IPS DF 6.9 (cell line): Measurements from ENCODE around the gene B3GALT6.

ENCODE experiments used
- DNase-seq: peaks from one replicate; pipeline ENCODE4 v3.0.0-alpha.2; 2013; ENCODE audit warnings: low read depth, low spot score
- H3K27ac ChIP-seq: one replicate; pipeline ENCODE4 v1.5.1; 2013; ENCODE audit warnings: low read length, control low read depth
- H3K27me3 ChIP-seq: 2 replicates; pipeline ENCODE4 v1.6.1; 2013; ENCODE audit warnings: mild to moderate bottlenecking, low read length; ENCODE audit not compliant: control insufficient read depth, insufficient read depth
- H3K36me3 ChIP-seq: 2 replicates; pipeline ENCODE4 v1.6.1; 2013; ENCODE audit warnings: low read length; ENCODE audit not compliant: control insufficient read depth, insufficient read depth
- H3K4me1 ChIP-seq: 2 replicates; pipeline ENCODE4 v1.6.1; 2013; ENCODE audit warnings: low read length; ENCODE audit not compliant: control insufficient read depth, insufficient read depth
- H3K4me3 ChIP-seq: 2 replicates; pipeline ENCODE4 v1.5.1; 2013; ENCODE audit warnings: mild to moderate bottlenecking, low read length
- H3K9me3 ChIP-seq: 2 replicates; pipeline ENCODE4 v1.6.1; 2013; ENCODE audit warnings: low read length, inconsistent platforms; ENCODE audit not compliant: control insufficient read depth, insufficient read depth
- WGBS: extraction: QIAGEN DNeasy Blood & Tissue Kit; methylation state at CpG from one replicate; pipeline ENCODE4 v1.1.7; 2013; ENCODE audit warnings: mixed read lengths, missing lambda C conversion rate; ENCODE audit not compliant: insufficient read length, insufficient coverage; 5-methylcytosine and 5-hydroxymethylcytosine counted together

The B3GALT6 gene

DNA sequence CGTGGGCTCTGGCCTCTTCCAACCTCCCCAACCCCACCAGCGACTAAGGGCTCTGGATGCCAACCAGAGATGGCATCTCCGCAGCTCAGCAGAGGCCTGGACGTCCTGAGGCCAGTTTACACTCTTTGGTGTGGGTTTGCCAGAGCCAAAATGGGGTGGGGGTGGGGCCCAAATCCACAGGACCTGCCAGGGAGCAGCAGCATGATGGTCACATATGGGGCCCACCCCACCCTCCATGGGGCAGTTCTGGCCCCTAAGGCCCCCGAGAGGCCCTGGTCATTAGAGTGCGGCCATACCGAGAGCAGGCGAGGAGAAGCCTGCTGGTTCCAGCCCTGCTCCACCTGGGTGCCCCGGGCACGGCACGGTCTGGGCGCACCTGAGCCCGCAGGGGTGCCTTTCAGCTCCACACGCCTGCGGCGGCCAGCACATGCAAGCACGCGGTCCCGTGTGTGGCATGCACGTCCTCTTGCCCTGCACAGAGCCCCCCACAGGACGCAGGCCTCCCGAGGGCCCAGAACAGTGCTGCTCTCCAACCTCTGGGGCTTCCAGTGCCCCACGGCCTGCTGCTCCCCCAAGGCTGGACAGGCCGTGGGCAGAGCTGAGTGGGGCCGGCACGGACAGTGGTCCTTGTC lies 9.7 kb downstream of the B3GALT6 start:
- Histone ChIP-seq H3K36me3 (no peaks in the 10 kb centered on the region), H3K4me1 (peaks cover 8% of the 10 kb centered on the region), H3K27me3 (no peaks in the 10 kb centered on the region; the same call in 1 of the 2 replicates), H3K9me3 (no peaks in the 10 kb centered on the region), H3K4me3 (no peak overlapping the region), H3K27ac (no peak overlapping the region)
- DNase-seq, result no peak
- no CpG with 5 or more reads among the region's 26 CpGs for WGBS

DNA sequence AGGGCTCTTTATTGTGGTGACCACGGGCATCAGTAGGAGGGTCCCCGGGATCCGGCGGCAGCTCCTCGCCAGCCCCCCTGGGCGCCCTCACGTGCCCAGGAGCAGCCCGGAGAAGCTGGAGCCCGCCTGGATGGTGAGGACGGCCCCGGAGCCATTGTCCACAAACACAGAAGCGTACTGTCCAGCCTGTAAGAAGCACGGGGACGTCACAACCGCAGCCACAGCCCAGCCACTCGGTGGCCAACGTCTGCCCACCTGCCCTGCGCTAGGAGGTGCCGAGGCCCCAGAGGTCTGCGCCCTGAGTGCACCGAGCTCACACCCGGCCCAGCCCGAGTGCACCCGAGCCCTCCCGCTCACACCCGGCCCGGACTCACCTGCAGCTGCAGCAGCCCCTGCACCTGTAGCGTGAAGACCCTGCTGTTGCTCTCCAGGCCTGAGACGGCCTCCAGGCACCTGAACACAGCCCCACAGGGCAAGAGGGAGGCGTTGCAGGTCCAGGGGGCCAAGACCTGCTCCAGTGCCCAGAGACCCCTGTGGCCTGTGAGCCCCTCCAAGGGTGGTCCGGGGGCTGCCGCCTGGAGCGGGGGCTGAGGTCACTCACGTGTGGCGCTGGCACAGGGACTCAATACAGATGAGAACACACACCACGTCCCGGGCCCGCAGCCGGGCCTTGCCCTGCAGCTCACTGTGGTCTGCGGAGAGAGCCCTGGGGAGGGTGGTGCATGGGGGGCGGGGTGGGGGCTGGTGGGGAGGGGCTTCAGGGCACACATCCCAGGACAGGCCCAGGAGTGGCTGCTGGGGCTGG lies 10.6 kb downstream of the B3GALT6 start:
- WGBS, result no CpG with 5 or more reads among the region's 41 CpGs
- H3K27ac ChIP-seq, result no peak overlapping the region
- no peaks in the 10 kb centered on the region; the same call in 1 of the 2 replicates for H3K27me3 ChIP-seq
- no peaks in the 10 kb centered on the region for H3K36me3 ChIP-seq
- no peak for DNase-seq
- no peak overlapping the region for H3K4me3 ChIP-seq
- H3K4me1 ChIP-seq, result peaks cover 8% of the 10 kb centered on the region
- no peaks in the 10 kb centered on the region for H3K9me3 ChIP-seq

DNA sequence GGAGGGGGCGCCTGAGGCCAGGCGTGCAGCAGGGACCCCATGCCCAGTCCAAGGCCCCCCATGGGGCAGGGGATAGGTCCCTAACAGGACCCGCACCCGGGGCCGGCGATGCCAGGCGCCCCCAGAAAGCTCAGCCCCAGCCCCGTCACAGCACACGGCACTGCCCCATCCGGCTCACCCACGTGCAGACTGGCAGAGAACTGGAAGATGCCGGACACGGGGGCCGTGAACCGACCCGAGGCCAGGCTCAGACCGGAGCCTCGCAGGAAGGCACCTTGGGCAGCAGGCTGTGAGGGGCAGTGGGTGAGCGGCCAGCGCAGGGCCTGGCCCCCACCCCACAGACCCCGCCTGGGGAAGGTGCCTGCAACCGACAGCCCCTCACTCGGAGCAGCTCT lies 11.2 kb downstream of the B3GALT6 start:
- Histone ChIP-seq H3K36me3 (no peaks in the 10 kb centered on the region), H3K4me3 (no peak overlapping the region), H3K9me3 (no peaks in the 10 kb centered on the region), H3K27ac (no peak overlapping the region), H3K4me1 (peaks cover 8% of the 10 kb centered on the region), H3K27me3 (no peaks in the 10 kb centered on the region; the same call in 1 of the 2 replicates)
- WGBS, result no CpG with 5 or more reads among the region's 23 CpGs
- DNase-seq, result no peak

DNA sequence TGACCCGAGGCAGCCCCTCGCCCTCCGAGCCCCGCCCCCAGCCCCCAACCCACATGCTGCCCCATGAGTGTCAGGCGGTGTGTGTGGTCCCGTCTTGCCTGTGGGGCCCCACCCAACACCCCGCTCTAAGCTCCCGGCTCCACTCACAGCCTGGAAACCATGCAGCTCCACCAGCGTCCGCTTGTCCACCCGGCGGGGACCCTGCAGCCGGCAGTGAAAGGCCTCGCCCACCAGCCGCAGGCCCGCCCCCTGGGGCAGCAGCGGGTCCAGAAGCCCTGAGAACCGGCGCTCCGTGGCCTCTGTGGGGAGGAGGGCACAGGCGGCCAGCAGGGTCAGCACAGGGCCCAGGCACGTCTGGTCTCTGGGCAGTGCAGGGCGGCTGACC lies 11.8 kb downstream of the B3GALT6 start:
- H3K27ac ChIP-seq, result no peak overlapping the region
- H3K27me3 ChIP-seq, result no peaks in the 10 kb centered on the region; the same call in 1 of the 2 replicates
- H3K36me3 ChIP-seq, result no peaks in the 10 kb centered on the region
- peaks cover 8% of the 10 kb centered on the region for H3K4me1 ChIP-seq
- DNase-seq, result no peak
- H3K9me3 ChIP-seq, result no peaks in the 10 kb centered on the region
- H3K4me3 ChIP-seq, result no peak overlapping the region
- no CpG with 5 or more reads among the region's 23 CpGs for WGBS

DNA sequence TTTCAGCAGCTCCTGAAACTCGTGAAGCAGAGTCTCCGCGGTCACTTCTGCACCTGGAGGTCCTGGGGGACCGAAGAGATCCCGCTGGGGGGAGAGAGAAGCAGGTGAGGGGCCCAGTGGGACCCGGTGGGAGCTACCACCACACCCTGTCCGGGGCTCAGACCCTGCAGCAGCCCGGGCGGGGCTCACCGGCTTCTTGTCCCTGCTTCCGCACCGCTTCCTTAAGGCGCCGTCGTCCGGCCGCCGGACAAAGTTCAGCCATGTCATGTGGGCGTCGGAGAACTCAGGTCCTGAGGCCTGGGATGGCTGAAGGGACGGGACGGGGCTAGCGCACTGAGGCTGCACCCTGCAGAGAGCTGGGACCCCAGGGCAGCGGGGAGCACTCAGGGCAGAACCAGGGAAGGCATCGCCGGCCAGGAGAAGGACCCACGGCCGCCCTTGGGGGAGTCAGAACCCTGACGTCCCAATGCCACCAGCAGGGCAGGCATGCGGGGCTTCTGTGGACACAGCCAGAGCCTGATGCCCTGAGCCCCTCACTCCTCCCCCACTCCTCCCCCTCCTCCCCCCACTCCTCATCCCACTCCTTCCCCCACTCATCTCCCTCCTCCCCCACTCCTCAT lies 12.3 kb downstream of the B3GALT6 start:
- Histone ChIP-seq H3K27ac (no peak overlapping the region), H3K27me3 (no peaks in the 10 kb centered on the region; the same call in 1 of the 2 replicates), H3K4me1 (peaks cover 8% of the 10 kb centered on the region), H3K36me3 (no peaks in the 10 kb centered on the region), H3K9me3 (no peaks in the 10 kb centered on the region), H3K4me3 (no peak overlapping the region)
- no CpG with 5 or more reads among the region's 30 CpGs for WGBS
- DNase-seq, result no peak

DNA sequence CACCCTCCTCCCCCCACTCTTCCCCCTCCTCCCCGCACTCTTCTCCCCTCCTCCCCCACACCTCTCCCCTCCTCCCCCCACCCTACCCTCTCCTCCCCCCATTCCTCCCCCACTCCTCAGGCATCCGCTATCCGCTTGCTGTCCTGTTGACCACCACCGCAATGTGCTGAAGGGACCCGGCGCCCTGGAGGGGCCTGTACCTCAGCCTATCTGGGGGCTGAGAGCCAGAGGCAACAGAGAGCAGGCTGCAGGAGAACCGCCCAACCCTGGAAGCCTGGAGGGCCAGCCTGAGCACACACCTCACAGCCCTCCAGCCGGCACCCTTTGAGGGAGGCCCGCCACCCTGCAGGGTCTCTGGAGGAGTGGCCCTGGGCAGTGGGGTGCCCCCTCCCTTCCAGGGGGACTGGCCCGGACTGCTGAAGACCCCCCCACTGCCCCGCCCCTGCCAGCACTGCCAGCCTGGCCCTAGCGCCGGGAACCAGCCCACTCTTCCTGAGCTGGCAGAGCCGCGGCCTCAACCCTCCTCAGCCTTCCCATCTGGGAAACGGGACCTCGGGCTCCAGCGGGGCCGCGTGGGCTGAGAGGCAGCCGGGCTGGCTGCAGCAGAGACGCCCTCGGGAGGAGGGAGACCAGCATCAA lies 13.3 kb downstream of the B3GALT6 start:
- Histone ChIP-seq H3K9me3 (no peaks in the 10 kb centered on the region), H3K4me1 (peaks cover 8% of the 10 kb centered on the region), H3K27ac (no peak overlapping the region), H3K36me3 (no peaks in the 10 kb centered on the region), H3K4me3 (no peak overlapping the region), H3K27me3 (no peaks in the 10 kb centered on the region; the same call in 1 of the 2 replicates)
- WGBS, result no CpG with 5 or more reads among the region's 23 CpGs
- DNase-seq, result no peak

DNA sequence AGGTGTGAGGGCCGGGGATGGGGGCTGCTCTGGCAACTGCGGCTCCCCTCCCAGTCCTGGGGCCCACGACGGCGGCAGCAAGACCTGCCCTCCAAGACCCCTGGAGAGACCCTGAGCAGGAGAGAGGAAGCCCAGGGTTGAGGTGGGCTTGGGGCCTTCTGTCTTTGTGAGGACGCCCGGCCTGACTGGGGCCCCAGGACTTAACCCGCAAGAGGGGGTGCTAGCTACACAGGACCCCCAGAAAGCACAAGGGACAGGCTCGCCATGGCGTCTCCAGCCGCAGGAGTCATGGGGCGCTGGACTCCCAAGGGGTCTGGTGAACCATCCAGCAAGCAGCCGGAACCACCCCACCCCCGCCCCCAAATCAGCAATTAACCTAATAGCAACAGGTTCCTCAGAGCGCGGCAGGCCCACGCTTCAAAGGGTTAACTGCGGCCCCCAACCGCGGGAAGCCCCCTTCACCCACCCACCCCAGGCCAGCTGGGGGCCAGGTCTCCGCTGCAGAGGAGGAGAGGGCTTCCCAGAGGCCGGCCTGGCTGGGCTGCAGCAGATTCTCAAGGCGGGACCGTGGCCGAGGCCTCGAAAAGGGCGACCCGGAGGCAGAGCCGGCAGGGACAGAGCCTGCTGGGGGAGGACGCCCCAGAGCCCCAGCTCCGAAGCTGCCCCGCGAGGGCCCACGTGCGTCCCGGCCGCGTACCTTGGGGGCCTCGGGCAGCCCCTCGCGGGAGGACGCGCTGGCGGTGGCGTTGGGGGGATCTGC lies 14.0 kb downstream of the B3GALT6 start:
- WGBS, result no CpG with 5 or more reads among the region's 45 CpGs
- no peak overlapping the region for H3K27ac ChIP-seq
- DNase-seq, result no peak
- H3K9me3 ChIP-seq, result no peaks in the 10 kb centered on the region
- no peaks in the 10 kb centered on the region; the same call in 1 of the 2 replicates for H3K27me3 ChIP-seq
- no peaks in the 10 kb centered on the region for H3K36me3 ChIP-seq
- peaks cover 8% of the 10 kb centered on the region for H3K4me1 ChIP-seq
- H3K4me3 ChIP-seq, result peak overlapping the region; percentile 29; the same call in 1 of the 2 replicates

DNA sequence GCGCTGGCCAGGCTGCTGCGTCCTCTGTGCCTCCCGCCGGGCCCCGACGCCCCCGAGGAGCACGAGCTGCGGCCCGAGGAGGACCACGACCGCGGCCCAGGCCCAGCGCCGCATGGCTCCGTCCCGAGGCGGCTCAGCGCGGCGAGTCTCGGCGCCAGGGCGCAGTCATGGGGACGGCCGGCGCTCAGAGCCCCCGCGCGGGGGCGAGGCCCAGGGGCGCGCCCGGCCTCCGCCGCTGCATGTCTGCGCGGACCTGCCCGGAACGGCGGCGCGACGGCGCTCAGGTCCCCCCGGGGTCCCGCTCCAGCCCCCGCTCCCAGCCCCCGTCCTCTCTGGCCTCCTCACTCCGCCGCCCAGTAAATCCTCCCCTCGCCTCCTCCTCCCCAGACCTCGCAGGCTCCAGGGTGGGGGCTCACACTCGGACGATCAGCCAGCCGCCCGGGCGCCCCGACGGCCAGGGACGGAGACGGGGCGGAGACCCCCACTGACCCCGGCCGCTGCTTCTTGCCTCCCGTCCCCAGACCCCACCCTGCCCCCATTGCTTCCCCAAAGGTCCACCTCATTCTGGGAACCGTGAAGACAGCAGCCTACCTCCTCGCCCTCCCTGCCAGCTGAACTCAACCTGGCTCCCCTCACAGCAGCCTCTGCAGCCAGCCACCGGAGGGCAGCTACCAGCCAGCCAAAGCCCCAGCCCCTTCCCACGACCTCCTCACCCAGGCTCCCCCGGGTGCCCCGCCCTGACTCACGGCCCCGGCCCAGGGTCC lies 14.7 kb downstream of the B3GALT6 start, which contains the start of gene C1QTNF12:
Gene C1QTNF12, minus strand, starts transcription at position 146 of the 764 bp plus-strand sequence. Its CDS starts 32 bp downstream, at position 114.
- no peaks in the 10 kb centered on the region for H3K9me3 ChIP-seq
- H3K4me1 ChIP-seq, result peaks cover 8% of the 10 kb centered on the region
- no peaks in the 10 kb centered on the region; the same call in 1 of the 2 replicates for H3K27me3 ChIP-seq
- no peak within 1 kb of the TSS for H3K27ac ChIP-seq
- H3K4me3 ChIP-seq, result peak within 1 kb of the TSS; percentile 29
- H3K36me3 ChIP-seq, result no peaks in the 10 kb centered on the region
- no peak for DNase-seq
- no CpG with 5 or more reads among the region's 74 CpGs for WGBS

DNA sequence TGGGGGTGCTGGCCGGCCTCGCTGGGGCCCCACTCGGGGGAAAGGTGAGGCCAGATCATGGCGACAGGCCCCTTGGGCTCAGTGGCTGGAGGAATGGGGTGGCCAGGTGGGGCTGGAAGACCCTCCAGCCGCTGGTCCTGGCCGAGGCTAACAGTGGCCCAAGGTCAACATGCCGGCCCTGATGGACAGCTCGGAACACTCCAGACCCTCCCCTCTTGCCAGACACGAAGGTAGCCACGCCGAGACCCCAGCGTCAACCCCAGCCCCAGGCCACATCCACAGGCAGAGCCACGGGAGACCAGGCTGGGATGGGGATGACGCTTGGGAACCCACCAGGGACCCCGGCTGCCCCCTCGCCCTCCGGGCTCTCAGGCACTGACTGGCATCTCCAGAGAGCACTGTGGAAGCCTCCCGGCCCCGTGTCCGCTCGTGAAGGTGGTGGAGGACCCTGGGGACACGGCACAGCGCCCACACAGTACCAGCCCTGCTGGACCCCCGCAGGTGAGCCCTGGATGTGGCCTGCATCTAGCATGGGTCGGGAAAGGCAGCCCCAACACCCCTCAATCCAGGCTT lies 15.4 kb downstream of the B3GALT6 start:
- no peak overlapping the region for H3K27ac ChIP-seq
- peaks cover 8% of the 10 kb centered on the region for H3K4me1 ChIP-seq
- no peaks in the 10 kb centered on the region; the same call in 1 of the 2 replicates for H3K27me3 ChIP-seq
- no peak for DNase-seq
- H3K4me3 ChIP-seq, result no peak overlapping the region
- no peaks in the 10 kb centered on the region for H3K9me3 ChIP-seq
- H3K36me3 ChIP-seq, result peaks cover under 1% of the 10 kb centered on the region; the same call in 1 of the 2 replicates
- WGBS, result no CpG with 5 or more reads among the region's 25 CpGs
